HEK293T (cell line): Measurements from ENCODE around the gene LAX1.

Experiments
- CTCF ChIA-PET: fragments of 350-600 bp; formaldehyde crosslinking; extraction: SDS; loops from one replicate; lab custom pipeline; 2021; ENCODE audit warnings: antibody characterized with exemption, inconsistent platforms; lab: Yijun Ruan, JAX
- POLR2A ChIA-PET: fragments of 350-600 bp; formaldehyde crosslinking; extraction: SDS; loops from one replicate; lab custom pipeline; 2020; ENCODE audit warnings: antibody characterized with exemption, inconsistent platforms; lab: Yijun Ruan, JAX
- DNase-seq: peaks from one replicate; pipeline ENCODE4 v3.0.0; 2012; ENCODE audit warnings: mixed read lengths; ENCODE audit errors: extremely low spot score
- ARNT ChIP-seq: fragments of 450-650 bp; IDR thresholded peaks from 2 replicates; pipeline ENCODE4 v1.6.1; 2017; ENCODE audit warnings: mild to moderate bottlenecking
- BHLHE40 ChIP-seq: fragments of 450-650 bp; IDR thresholded peaks from 2 replicates; pipeline ENCODE4 v1.6.1; 2016; ENCODE audit warnings: mild to moderate bottlenecking, moderate library complexity, borderline replicate concordance
- CTBP1 ChIP-seq: fragments of 450-650 bp; IDR thresholded peaks from 2 replicates; pipeline ENCODE4 v1.6.1; 2016; ENCODE audit warnings: borderline replicate concordance
- ELF4 ChIP-seq: fragments of 450-650 bp; IDR thresholded peaks from 2 replicates; pipeline ENCODE4 v1.6.1; 2017; ENCODE audit warnings: antibody characterized with exemption
- FOXA1 ChIP-seq: fragments of 450-650 bp; IDR thresholded peaks from 2 replicates; pipeline ENCODE4 v1.6.1; 2016; ENCODE audit warnings: mild to moderate bottlenecking
- FOXK2 ChIP-seq: fragments of 450-650 bp; IDR thresholded peaks from 2 replicates; pipeline ENCODE4 v1.6.1; 2016; ENCODE audit warnings: mild to moderate bottlenecking
- FOXM1 ChIP-seq: fragments of 450-650 bp; IDR thresholded peaks from 2 replicates; pipeline ENCODE4 v1.6.1; 2017; ENCODE audit warnings: mild to moderate bottlenecking, borderline replicate concordance
- HDGF ChIP-seq: fragments of 450-650 bp; IDR thresholded peaks from 2 replicates; pipeline ENCODE4 v1.6.1; 2017; ENCODE audit warnings: antibody characterized with exemption, borderline replicate concordance
- L3MBTL2 ChIP-seq: fragments of 450-650 bp; conservative IDR thresholded peaks from 2 replicates; pipeline ENCODE4 v1.6.1; 2016; ENCODE audit warnings: mild to moderate bottlenecking
- LEF1 ChIP-seq: fragments of 450-650 bp; IDR thresholded peaks from 2 replicates; pipeline ENCODE4 v1.6.1; 2017; ENCODE audit warnings: mild to moderate bottlenecking, borderline replicate concordance
- NFRKB ChIP-seq: fragments of 450-650 bp; IDR thresholded peaks from 2 replicates; pipeline ENCODE4 v1.6.1; 2016; ENCODE audit warnings: mild to moderate bottlenecking, moderate library complexity
- PKNOX1 ChIP-seq: fragments of 450-650 bp; IDR thresholded peaks from 2 replicates; pipeline ENCODE4 v1.6.1; 2016
- SP1 ChIP-seq: fragments of 450-650 bp; IDR thresholded peaks from 2 replicates; pipeline ENCODE4 v1.6.1; 2017
- SUZ12 ChIP-seq: fragments of 450-650 bp; IDR thresholded peaks from 2 replicates; pipeline ENCODE4 v1.6.1; 2016; ENCODE audit warnings: mild to moderate bottlenecking
- TARDBP ChIP-seq: fragments of 450-650 bp; IDR thresholded peaks from 2 replicates; pipeline ENCODE4 v1.6.1; 2016
- ZNF384 ChIP-seq: fragments of 450-650 bp; IDR thresholded peaks from 2 replicates; pipeline ENCODE4 v1.6.1; 2016

LAX1 gene

GRCh38 chr1:203764105-203765028 is 616 bp upstream of the LAX1 start:
- no peak for DNase-seq
- TF ChIP-seq FOXK2 (no peak), SP1 (no peak), ELF4 (no peak), ARNT (no peak), CTBP1 (no peak), ZNF384 (no peak), LEF1 (no peak), HDGF (no peak), NFRKB (no peak), TARDBP (no peak), PKNOX1 (no peak), BHLHE40 (no peak), SUZ12 (no peak)
- POLR2A ChIA-PET, result interaction anchor here (0.5 kb wide), 1 partner anchor 25 kb away, joined by 3 read pairs; no protein-coding TSS in a partner anchor
- CTCF ChIA-PET, result interaction anchor here (1.0 kb wide), 1 partner anchor 63 kb away, joined by 3 read pairs; no protein-coding TSS in a partner anchor

GRCh38 chr1:203768256-203768655 is 3.3 kb downstream of the LAX1 start:
- POLR2A ChIA-PET, result no interaction called here
- TF ChIP-seq LEF1 (no peak), SUZ12 (no peak)
- DNase-seq, result no peak
- CTCF ChIA-PET, result no interaction called here

- no peak for DNase-seq
- TF ChIP-seq FOXK2 (no peak), CTBP1 (no peak), ARNT (no peak), L3MBTL2 (no peak), ZNF384 (no peak), BHLHE40 (no peak), LEF1 (no peak), NFRKB (no peak), PKNOX1 (no peak), FOXA1 (no peak), FOXM1 (no peak), HDGF (no peak), ELF4 (no peak), SP1 (no peak), SUZ12 (no peak), TARDBP (no peak)
- ChIA-PET POLR2A (no interaction called here), CTCF (no interaction called here)
Observed at GRCh38 chr1:203769505-203770343, 4.7 kb downstream of the LAX1 start.

GRCh38 chr1:203771901-203772301 is 6.9 kb downstream of the LAX1 start:
- TF ChIP-seq NFRKB (no peak), SUZ12 (no peak), ZNF384 (no peak), ELF4 (no peak), CTBP1 (no peak), LEF1 (no peak), FOXK2 (no peak)
- CTCF ChIA-PET, result no interaction called here
- DNase-seq, result no peak
- POLR2A ChIA-PET, result no interaction called here

- DNase-seq, result no peak
- TF ChIP-seq TARDBP, result no peak
- TF ChIP-seq LEF1, result no peak
- TF ChIP-seq PKNOX1, result no peak
- TF ChIP-seq CTBP1, result no peak
- TF ChIP-seq FOXK2, result no peak
- no peak for TF ChIP-seq L3MBTL2
- TF ChIP-seq ELF4, result no peak
- no peak for TF ChIP-seq FOXA1
- no peak for TF ChIP-seq NFRKB
- TF ChIP-seq ARNT, result no peak
- no peak for TF ChIP-seq ZNF384
- no peak for TF ChIP-seq SUZ12
- TF ChIP-seq FOXM1, result no peak
- no peak for TF ChIP-seq SP1
- TF ChIP-seq BHLHE40, result no peak
- TF ChIP-seq HDGF, result no peak
- CTCF ChIA-PET, result no interaction called here
- POLR2A ChIA-PET, result no interaction called here
Observed at GRCh38 chr1:203772836-203773235, 7.9 kb downstream of the LAX1 start.
